Inferior parietal cortex (tissue), 1 donor: ENCODE measurements around the gene ELP6.
"Not testable (repeated sequence)": the region's sequence is repeated elsewhere in the genome, so short reads cannot be mapped to it uniquely, and the experiment has no call there.

Source experiments
- DNase-seq: peaks from one replicate; pipeline ENCODE4 v3.0.0-alpha.2; 2016; ENCODE audit errors: extremely low spot score

Gene ELP6

GRCh38 chr3:47464588-47464987 lies 48.9 kb downstream of the ELP6 start:
- no peak for DNase-seq

GRCh38 chr3:47459534-47460085 lies 53.9 kb downstream of the ELP6 start:
- not testable (repeated sequence) for DNase-seq

- no peak for DNase-seq
Observed at GRCh38 chr3:47456984-47457383, 56.5 kb downstream of the ELP6 start.

GRCh38 chr3:47455806-47456452 lies 57.6 kb downstream of the ELP6 start:
- DNase-seq, result no peak

- no peak for DNase-seq
Observed at GRCh38 chr3:47452453-47453215, 60.9 kb downstream of the ELP6 start.
